ENCODE results near the gene AVP. TPM values are rescaled to one million over a fixed set of nuclear protein-coding genes. Genes with fewer than 3 reads are reported as not detected.

The AVP gene
- total and polyA plus RNA-seq, 2 of the 13 experiments (the other 11 are each of a cell fraction or from before 2014, with no cell fraction given): 0.12 TPM; not detected in 1

DNA sequence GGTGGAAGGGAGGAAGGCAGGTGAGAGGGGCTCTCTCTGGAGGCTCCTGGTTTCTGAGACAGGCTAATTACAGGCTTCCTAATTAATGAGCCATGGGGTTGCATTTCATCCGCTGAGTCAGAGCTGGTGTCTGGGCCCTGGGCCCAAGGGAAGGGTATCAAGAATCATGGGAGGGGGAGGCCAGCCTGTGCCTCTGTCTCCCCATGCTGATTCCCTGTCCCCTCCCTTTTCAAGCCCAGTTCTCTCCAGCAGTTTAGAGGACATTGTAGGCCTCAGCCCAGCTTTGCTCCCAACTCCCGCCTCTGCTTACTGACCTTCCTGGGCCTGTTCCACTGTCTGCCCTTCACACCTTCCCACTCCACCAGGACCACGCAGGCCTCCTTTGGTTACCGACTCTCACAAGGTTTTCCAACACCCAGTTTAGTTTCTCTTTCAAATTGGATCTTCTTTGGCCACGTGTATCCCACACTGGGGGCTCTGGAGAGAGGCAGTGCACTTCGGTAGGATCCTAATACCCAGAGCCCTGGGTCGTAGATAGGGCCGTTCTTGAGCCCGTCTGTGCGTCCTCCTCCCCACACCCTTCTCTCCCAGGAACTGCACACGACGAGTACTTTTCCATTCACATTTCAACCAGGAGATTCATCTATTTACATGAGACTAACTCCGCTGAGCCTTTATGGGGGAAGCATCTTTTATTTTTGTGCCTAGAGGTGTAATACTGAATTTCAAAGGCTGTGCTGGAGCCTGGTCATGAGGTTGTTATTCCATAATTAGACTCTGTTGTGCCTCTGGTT, 18.2 kb upstream of the AVP start:
- WGBS (ENCODE audit: low lambda C conversion rate): 88% methylated on average over 13 of the region's 13 CpGs
- H4K20me1 ChIP-seq (ENCODE audit: insufficient read depth, low read length): no peaks in the 10 kb centered on the region
- peak overlapping the region; percentile 72 for H3K27ac ChIP-seq (ENCODE audit: extremely low read length, insufficient read depth, low read length)
- intact Hi-C loops (cut with micrococcal nuclease; ENCODE audit: unreplicated experiment) (loop anchor here (1.0 kb wide), 1 partner anchor 13 kb away; no protein-coding TSS in a partner anchor), in situ Hi-C loops (cut with HindIII; ENCODE audit: extremely low pct_ligation_motif_present, low pct_unique_long_range_greater_than_20kb) (no loop called here)
- H3K4me2 ChIP-seq (ENCODE audit: low read depth, low read length): peak overlapping the region; percentile 54
- FAIRE-seq (no peak), ATAC-seq (peak; percentile 2; the same call in 1 of the 3 replicates), DNase-seq (ENCODE audit: low spot score) (no peak)
- H3K79me2 ChIP-seq (ENCODE audit: insufficient read depth, low read length): no peaks in the 10 kb centered on the region
- H3K9me3 ChIP-seq (ENCODE audit: low read length): no peaks in the 10 kb centered on the region
- no peak overlapping the region; a peak in 1 of 6 replicates for H3K4me3 ChIP-seq (replicated peaks in 1 of 3; ENCODE audit: insufficient read depth in 1 of 3, low read depth in 2 of 3, low read length in 3 of 3)
- peak overlapping the region; percentile 12 for H3K9ac ChIP-seq (ENCODE audit: insufficient read depth, low read depth, low read length)
- ChIA-PET POLR2A (interaction anchor here (1.1 kb wide), 2 partner anchors 20 to 156 kb away, joined by 5 read pairs; no protein-coding TSS in a partner anchor), CTCF (ENCODE audit: low intra/inter-chr PET ratio, low total read pairs) (interaction anchor here (2.0 kb wide), 1 partner anchor 13 kb away, joined by 5 read pairs; no protein-coding TSS in a partner anchor)
- no TSS peak for BruUV-seq (replicated peaks)
- peak overlapping the region; percentile 11 for H2AFZ ChIP-seq (ENCODE audit: low read length)
- peaks cover 62% of the 10 kb centered on the region for H3K4me1 ChIP-seq (ENCODE audit: insufficient read depth, low read length)
- H3K36me3 ChIP-seq (replicated peaks in 1 of 2; ENCODE audit: control insufficient read depth in 1 of 2, insufficient read depth in 2 of 2, low read length in 2 of 2): no peaks in the 10 kb centered on the region
- H3K27me3 ChIP-seq (ENCODE audit: control insufficient read depth in 1 of 2, insufficient read depth in 2 of 2, low read length in 2 of 2): no peaks in the 10 kb centered on the region
- TF ChIP-seq, protein P1, sequence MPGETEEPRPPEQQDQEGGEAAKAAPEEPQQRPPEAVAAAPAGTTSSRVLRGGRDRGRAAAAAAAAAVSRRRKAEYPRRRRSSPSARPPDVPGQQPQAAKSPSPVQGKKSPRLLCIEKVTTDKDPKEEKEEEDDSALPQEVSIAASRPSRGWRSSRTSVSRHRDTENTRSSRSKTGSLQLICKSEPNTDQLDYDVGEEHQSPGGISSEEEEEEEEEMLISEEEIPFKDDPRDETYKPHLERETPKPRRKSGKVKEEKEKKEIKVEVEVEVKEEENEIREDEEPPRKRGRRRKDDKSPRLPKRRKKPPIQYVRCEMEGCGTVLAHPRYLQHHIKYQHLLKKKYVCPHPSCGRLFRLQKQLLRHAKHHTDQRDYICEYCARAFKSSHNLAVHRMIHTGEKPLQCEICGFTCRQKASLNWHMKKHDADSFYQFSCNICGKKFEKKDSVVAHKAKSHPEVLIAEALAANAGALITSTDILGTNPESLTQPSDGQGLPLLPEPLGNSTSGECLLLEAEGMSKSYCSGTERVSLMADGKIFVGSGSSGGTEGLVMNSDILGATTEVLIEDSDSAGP (CRISPR knock-in tag; IDR thresholded peaks at IDR 0.05; ENCODE audit: borderline replicate concordance): peak; percentile 42; the same call in 1 of the 2 replicates
- TF ChIP-seq SOX5 (CRISPR knock-in tag; IDR thresholded peaks at IDR 0.05; ENCODE audit: borderline replicate concordance) (no peak), TBL1XR1 (IDR thresholded peaks at IDR 0.05; ENCODE audit: borderline replicate concordance, low read length, partially characterized antibody) (no peak), MTERF4 (CRISPR knock-in tag; IDR thresholded peaks at IDR 0.05) (no peak), POLR2AphosphoS2 (IDR thresholded peaks at IDR 0.05; ENCODE audit: low read depth, low read length) (no peak), LBX2 (CRISPR knock-in tag; IDR thresholded peaks at IDR 0.05; ENCODE audit: borderline replicate concordance) (0 out of 2 replicates have a peak, but pooled peaks have one; percentile 53), FOXP1 (IDR thresholded peaks at IDR 0.05) (no peak), FOXP1 (CRISPR knock-in tag; IDR thresholded peaks at IDR 0.05) (no peak), ZBTB7A (CRISPR knock-in tag; IDR thresholded peaks at IDR 0.05) (no peak), PTBP1 (IDR thresholded peaks at IDR 0.05; ENCODE audit: low read depth, low read length, poor library complexity, severe bottlenecking) (no peak), ZNF709 (CRISPR knock-in tag; IDR thresholded peaks at IDR 0.05) (0 out of 2 replicates have a peak, but pooled peaks have one; percentile 7), ZNF788 (CRISPR knock-in tag; IDR thresholded peaks at IDR 0.05; ENCODE audit: borderline replicate concordance) (no peak), KDM1A (CRISPR knock-in tag; IDR thresholded peaks at IDR 0.05) (no peak), ZNF331 (CRISPR knock-in tag; IDR thresholded peaks at IDR 0.05) (no peak), PLSCR1 (CRISPR knock-in tag; IDR thresholded peaks at IDR 0.05; ENCODE audit: borderline replicate concordance) (no peak), ZNF3 (CRISPR knock-in tag; IDR thresholded peaks at IDR 0.05) (0 out of 2 replicates have a peak, but pooled peaks have one; percentile 6), ZBTB1 (CRISPR knock-in tag; IDR thresholded peaks at IDR 0.05; ENCODE audit: borderline replicate concordance) (no peak), FOSL2 (CRISPR knock-in tag; IDR thresholded peaks at IDR 0.05) (0 out of 2 replicates have a peak, but pooled peaks have one; percentile 5)
- TF ChIP-seq, protein P2, sequence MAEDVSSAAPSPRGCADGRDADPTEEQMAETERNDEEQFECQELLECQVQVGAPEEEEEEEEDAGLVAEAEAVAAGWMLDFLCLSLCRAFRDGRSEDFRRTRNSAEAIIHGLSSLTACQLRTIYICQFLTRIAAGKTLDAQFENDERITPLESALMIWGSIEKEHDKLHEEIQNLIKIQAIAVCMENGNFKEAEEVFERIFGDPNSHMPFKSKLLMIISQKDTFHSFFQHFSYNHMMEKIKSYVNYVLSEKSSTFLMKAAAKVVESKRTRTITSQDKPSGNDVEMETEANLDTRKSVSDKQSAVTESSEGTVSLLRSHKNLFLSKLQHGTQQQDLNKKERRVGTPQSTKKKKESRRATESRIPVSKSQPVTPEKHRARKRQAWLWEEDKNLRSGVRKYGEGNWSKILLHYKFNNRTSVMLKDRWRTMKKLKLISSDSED (CRISPR knock-in tag; IDR thresholded peaks at IDR 0.05): 0 out of 2 replicates have a peak, but pooled peaks have one; percentile 50

Measured in HepG2 (cell line).